Measurements from ENCODE around the gene COX18.
A peak's percentile ranks its signal among the peaks of the same experiment; 100 is the strongest.

The COX18 gene, protein sequence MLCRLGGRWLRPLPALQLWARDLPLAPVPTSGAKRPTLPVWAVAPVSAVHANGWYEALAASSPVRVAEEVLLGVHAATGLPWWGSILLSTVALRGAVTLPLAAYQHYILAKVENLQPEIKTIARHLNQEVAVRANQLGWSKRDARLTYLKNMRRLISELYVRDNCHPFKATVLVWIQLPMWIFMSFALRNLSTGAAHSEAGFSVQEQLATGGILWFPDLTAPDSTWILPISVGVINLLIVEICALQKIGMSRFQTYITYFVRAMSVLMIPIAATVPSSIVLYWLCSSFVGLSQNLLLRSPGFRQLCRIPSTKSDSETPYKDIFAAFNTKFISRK

DNA sequence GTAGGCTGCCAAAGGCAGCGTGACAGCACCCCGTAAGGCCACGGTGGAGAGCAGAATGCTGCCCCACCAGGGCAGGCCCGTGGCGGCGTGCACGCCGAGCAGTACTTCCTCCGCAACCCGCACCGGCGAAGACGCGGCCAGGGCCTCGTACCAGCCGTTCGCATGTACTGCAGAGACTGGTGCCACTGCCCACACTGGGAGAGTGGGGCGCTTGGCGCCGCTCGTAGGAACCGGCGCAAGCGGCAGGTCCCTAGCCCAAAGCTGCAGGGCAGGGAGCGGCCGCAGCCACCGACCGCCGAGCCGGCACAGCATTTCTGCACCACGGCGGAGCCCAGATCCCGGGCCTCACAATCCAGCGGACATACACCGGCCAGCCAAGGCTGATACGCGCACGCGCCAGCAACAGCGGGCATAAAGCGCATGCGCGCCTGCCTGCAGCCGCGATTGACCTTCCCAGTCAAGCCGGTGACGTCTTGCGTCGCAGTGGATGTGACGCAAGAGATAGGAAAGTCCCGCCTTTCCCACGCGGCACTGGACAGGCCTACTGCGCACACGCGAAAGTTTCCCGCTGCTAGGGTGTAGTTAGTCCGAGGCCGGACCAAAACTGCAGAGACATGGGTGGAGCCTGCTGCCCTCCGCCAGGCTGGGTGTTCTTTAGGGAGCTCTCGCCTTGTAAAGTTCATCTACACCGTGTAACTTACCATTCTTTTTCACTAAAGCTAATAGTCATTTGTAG is at the start of gene COX18:
TSS of gene COX18 (minus strand) at position 379 of the 736 bp plus-strand sequence. CDS start at position 312, 67 bp downstream.
- DNase-seq = peak; percentile 86 to 96 (median 90)

DNA sequence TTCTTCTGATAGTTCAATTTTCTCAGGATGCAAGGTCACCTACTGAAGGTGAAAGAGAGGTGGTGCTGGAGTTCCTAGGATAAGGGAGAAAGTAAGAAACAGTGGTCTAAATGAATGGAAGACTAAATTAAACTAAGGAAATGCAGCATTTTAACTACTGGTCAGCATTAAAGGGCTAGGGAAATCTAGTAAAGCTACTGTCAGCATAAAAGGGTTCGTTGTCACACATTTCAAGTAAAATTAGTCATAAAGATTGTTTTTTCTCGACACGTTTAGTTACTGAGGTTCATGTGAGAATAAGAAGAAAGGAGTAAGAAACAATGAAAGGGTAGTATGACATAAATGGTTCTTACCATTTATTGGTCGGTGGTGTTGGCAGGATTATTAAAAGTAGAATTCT is 40.0 kb upstream of the COX18 start:
- DNase-seq = no peak

DNA sequence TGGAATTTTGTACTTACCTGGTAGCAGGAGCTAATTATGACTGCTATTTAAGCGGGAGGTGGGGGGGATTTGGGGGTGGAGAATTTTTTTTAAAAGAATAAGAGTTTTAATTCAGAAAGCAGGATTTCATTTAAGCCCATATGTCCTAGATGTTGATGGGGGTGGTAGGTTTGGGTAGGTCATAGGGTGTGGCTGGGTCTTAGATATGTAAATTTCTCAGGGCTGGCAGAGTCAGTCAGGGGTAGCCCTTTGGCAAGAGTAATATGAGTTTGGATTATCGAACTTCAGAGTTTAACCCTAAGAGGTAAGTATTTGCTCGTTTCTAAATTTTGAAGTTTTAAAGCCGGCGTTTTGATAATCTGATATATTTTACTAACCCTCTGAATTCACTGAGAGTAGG is 35.2 kb upstream of the COX18 start:
- no peak for DNase-seq

DNA sequence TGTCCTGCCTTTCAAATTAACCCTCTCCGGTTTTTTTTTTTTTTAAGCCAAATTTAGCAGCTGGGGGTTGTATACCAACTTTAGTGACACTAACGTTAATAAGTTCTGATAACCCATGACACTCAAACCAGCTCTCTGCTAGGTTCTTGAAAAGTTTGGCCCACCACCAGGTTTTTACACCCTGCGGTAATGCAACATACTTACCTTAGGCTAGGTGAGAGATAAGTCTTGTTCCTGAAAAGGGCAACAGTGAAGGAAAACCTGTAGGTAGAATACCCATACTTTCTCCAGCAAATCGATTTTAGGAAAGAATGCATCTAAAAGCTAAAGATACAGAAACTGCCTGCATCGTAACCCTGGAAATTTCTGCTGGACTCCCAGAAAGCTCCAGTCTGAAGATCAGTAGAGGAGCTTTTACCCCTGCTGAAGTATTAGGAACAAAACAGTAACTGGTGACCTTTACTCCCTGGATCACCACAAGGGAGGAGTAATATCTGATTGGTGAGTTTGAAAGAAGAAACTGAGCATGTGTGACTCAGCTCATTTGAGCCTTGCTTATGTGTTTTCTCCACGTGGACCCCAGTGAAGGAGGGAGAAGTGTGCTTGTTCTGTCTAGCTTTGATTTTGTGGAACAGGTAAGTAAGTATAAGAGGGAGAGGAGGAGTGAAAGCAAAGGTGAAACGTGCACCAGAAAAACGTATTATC is 34.4 kb upstream of the COX18 start:
- no peak for DNase-seq

DNA sequence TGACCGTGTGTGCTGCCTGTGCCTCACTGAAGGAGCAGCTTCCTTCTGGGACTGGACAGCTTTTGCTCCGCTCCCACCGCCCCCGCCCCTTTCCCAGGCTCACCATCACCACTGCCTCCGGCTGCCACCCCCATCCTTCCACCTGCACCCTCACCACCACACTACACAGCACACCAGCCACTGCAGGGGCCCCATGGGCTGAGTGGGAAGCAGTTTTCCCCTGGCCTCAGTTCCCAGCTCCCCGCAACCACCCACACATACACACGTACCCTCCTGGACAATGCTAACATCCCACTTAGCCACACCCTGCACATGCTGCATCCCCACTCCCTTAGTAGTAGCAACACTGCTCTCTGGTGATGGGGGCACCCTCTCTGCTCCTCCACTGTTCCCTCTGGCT is 29.6 kb upstream of the COX18 start:
- no peak for DNase-seq

DNA sequence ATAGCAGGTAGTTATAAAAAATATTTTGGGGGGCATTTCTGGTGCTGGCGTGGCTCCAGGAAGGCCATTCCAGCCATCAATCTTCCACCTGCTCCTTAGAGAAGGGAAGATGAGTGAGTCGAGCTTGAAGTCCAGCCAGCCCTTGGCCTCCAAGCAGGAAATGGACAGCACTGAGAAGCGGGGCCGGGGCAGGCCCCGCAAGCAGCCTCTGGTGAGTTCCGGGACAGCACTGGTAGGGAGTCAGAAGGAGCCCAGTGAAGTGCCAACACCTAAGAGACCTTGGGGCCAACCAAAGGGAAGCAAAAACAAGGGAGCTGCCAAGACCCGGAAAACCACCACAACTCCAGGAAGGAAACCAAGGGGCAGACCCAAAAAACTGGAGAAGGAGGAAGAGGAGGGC is 29.2 kb upstream of the COX18 start:
- no peak for DNase-seq

DNA sequence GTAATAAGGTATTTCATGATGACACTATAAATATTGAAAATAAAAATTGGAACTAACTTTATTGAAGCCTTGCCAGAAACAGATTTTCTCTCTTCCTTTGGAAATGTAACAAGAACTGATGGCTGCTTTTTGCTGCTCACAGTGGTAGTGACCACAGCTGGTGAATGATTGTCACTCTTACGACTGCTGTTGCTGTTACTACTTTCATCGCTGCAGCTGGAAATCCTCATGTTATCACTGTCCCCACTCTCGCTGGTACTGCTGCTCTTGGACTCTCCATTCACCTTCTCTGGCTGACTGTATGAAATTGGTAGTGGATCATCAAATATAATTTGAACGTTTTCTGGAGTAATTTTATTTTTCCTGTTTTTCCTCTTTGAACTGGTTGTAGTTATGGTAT is 28.5 kb upstream of the COX18 start:
- DNase-seq = no peak

DNA sequence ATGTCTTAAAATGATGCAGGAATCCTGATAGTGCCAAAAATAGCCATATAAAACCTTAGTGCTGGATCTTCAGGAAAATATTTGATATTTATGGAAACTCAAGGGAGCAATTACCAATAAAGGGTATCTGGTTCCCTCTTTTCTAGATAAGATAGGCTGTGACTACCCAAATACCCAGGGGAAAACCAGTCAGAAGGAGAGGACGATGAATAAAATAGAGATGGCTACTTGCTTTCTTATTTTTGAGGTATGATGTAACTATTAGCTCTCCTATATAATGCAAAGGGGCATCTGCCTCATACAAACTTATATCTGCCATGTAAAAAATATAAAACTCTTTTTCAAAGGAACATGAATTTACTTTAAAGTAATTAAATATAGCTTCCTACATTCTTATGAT is 23.4 kb upstream of the COX18 start:
- no peak for DNase-seq

DNA sequence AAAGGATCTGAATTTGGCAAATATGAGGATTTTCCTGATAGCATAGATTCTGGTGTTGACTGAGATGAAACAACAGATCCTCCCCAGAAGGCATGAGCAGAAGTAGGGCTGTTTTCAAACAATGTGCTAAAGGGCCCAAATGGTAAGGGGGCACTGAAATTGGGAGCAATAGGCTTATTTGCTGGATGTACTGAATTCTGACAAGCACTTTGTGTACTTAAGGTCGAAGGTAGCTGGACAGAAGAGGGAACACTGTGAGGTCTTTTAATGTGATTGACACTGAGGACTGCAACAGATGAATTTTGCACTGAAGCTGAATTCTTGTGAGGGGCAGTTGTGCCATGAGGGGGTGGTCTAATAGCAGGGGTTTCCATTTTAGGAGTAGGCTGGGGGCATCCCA is 21.2 kb upstream of the COX18 start:
- DNase-seq = no peak

DNA sequence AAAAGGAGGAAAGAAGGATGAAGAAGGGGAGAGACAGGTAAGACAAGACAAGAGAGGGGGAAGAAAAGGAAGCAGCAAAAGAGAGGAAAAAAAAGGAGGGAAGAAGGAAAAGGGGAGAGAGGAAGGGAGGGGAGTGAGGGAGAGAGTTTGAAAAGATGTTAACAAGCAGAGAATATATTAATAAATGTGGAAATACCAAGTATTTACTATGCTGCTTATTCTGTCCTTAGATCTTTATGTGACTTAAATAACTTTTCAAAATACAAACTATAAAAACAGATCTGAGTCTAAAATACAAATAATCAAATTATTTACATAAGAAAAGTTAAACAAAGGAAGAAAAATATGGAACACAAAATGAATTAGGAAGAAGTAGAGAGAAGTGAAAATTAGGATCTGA is 18.4 kb upstream of the COX18 start:
- no peak for DNase-seq

DNA sequence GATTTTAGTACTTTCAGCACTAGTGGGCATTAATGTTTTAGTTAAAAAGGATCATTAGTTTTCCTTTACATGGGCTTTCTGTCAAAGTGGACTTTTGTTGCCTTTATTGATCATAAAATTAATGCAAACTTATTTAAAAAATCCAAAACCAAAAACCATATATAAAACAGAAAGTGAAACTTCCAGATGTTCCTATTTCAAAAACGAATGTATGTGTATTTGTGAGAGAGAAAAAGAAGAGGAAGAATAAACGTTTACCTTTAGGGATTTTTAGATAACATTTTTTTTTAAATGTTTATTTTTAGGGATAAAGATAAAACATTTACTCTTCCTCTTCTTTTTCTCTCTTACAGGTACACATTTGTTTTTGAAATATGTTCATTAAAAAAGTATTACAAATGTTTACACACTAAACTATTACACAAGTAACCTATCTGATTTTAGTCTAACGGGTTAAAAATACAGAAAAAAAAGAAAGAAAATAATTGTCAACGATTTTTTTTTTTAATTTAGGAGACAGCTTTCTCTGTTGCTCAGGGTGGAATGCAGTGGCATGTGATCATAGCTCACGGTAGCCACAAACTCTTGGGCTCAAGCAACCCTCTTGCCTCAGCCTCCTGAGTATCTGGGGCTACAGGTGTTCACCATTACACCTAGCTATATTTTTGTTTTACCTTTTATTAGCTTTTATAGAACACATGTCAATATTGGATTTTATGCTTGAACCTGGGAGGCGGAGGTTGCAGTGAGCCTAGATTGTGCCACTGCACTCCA is 16.8 kb upstream of the COX18 start:
- peak in 1 of 6 experiments; percentile 16 for DNase-seq

DNA sequence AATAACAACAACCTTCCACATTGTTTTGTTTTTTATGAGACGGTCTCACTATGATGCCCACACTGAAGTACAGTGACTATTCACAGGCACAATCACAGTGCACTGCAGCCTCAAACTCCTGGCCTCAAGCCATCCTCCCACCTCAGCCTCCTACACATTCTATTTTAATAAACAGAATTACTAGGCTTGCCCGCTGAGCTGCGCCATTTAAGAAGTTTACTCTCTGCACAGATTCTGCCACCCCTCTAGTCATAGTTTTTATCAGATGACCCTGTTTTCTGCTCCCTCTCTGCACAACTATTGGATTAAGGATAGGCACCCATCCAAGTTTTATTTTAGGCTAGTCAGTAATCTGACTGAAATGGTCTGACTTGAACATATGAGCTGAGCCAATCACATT is 11.3 kb upstream of the COX18 start:
- no peak for DNase-seq

DNA sequence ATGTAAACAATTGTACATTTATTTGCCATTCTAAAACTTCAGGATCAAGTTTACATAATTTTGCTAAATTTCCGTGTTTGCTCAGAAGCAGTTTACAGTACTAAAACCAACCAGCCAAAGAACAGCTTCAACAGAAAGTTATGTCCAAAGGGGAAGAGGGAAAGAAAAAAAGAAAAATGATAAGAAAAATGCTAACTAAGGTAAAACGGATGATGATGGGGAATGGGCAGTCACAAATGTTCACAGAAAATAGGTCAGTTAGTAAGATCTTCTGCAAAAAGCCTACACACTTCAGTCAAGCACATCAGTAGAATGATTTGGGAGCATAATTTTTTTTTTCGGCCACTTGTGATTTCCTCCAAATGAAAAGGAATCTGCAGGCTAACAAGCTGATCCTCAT is 6.3 kb upstream of the COX18 start:
- no peak for DNase-seq

DNA sequence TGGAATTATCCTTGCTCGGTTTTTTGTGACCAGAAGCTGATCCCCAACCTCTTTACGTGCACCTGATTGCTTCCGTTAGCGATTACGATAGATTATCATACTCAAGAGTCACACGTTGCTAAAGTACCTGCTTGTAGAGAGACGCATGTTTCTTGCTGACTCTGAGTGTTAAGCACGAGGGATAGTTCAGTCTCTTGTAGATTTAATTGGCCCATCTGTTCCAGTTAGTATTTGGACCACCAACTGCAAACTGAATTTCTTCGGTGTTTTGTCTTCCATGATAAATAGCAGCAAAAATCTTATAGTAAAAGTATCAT is 516 bp upstream of the COX18 start:
- no peak for DNase-seq

DNA sequence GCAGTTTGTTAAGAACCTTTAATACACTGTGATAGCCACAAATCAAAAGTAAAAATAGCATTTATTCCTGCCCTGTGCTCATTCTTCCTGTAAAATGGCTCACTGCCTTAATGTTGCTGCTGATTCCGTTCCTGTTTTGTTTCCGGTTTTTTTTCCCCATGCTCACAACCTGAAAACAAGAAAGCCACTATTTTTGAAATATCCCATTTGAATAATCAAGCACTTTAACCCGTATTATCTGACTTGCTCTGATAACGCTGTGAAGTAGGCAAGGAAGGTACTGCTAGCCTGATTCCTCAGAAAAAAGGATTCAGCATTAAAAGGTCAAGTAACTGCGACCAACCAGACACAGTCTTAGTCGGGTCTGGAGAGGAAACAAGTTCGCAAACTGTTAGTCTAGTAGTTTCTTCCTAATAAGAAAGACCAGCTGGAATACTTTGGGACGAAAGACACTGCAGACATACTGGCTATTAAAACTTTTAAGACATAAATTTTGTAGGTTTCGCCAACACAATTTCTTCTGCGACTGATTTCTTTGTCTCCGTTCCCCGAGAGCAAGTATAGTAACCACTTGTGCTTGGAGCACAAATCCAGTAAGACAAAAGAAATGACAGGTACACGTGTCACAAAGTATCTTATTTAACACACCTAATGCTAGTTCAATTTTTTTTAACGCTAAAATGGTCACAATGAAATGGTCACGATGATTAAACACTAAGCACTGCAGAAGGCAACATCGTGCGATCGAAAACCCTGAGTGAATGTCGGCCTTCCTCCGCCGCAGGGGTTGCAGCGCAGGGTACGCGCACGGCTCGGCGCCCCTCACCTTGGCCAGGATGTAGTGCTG is 802 bp downstream of the COX18 start:
- DNase-seq = peak in 3 of 6 experiments; percentile 21 to 70 (median 48)

DNA sequence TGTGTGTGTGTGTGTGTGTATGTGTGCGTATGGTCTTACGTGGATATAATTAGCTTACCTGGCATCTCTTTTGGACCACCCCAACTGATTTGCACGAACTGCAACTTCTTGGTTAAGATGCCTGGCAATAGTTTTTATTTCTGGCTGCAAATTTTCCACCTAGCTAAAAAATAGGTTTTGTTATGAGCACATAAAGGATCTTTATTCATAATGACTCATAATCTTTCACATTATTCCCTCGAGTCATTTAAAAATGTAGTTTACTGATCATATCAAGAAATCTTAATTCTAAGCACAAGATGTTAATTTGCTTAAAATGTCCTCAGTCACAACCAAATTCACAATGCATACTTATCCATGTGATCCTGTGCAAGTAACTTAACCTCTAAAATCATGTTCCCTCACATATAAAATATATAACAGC is 1.5 kb downstream of the COX18 start:
- DNase-seq = no peak

DNA sequence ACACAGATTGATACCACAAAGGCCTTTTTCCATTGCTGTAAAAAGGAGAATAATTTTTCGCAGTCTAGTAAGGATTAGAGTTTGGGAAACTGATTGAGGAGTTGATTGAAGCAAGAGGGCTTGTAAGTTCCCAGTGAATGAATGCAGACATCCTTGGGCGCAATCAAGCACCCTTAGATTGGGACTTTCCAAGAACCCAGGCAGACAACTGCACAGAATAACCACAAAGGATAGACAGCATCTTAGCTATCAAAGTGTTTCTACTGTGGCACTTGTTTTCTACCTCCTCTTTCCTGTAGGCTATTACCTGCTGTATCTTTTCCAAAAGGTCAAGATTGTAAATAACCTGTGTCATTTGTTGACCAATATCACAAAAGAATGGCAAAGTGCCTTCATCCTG is 2.6 kb downstream of the COX18 start:
- DNase-seq = peak in 4 of 6 experiments; percentile 8 to 31 (median 20)

DNA sequence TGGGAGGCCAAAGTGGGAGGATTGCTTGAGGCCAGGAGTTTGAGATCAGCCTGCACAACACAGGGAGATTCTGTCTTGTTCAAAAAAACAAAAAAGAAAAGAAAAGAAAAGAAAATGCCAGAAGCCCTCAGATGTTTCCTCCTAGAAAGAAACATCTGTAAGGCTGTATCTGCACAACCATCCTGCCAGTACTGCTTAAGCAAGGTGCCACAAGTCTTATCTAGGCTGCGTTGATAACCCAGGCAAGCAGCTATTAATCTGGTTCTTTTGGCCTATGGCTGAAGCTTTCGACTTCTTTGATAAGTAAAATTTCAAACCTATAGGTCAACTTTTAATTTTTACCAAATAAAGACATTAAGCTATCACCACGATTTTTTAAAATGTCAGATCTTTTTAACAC is 3.1 kb downstream of the COX18 start:
- no peak for DNase-seq

DNA sequence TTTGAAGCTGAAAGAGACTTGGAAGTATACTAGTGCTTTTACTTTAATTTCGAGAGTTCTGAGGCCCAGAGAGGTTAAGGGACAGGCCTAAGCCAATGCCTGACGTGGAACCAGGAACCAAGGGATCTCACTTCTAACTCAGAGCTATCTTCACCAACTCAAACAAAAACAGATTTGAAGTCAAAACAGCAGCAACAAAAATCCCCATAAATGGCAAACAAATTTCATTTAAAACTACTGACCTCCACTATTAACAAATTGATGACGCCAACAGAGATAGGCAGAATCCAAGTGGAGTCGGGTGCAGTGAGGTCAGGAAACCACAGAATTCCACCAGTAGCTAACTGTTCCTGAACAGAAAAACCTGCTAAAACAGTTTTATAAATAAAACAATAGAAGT is 5.0 kb downstream of the COX18 start:
- DNase-seq = no peak

DNA sequence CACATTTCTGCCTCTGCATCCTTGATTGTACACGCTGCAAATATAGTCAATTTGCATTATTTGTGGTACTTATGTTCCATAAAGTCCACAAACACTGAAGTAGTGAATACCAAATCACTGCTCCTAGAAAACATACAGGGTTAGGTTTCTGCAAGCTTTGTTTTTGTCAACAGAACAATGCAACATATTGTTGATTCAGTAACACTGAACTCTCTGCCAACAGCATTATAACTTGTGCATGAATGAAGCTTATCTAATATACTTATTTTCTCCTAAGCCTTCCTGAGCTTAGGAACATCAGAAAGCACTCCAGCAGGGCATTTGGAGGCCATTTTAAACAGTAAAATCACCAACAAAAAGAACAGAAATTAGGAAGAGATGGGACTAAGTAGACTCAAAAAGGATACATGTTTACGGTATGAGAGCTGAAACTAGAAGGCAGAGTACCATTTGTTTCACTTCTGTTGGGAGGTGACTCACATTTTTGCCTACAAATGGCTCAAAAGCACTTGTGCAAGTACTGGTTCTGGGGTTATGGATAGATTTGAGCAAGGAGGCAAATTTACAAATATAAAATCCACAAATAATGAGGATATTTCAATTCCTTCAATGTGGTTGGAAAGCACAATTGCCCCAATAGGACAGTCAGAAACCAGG is 14.1 kb downstream of the COX18 start:
- no peak for DNase-seq

DNA sequence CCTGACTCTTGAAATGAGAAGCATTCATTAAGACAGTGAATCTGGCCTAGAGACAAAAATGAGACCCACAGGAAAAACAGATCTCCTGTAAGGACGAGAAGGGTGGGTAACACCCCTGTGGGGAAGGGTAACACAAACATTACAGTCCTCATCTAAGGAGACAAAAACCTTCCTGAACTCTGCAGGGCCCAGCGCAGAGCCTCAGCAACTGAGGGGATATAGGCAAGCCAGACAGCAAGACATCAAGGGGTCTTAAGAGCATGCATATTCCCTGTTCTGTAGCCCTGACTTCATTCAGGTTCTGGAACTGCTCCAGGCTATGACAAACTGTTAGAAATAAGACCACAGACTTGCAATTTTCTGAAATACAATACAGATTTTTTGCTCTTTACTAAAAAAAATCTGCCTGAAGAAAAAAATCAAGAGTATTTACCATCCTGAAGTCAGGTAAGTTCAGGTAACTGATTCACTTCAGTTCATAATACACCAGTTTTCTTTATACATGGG is 15.5 kb downstream of the COX18 start:
- no peak for DNase-seq

DNA sequence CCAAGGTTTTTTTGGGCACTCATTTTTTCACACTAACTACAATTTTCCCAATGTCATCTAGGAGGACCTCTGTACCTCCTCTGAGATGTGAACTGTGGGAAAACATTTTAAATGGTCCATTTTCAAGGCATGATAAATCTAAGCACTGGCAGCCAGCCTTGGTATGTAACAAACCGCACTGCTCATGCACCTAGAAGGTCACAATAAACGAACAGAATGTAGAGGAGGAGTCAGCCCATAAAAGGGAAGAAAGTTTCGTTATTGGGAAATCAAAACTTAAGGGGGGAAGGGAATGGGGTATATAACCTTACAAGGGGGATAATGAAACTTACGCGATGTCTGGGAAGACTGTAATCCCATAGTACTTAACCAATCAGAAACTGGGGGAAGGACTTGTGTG is 16.4 kb downstream of the COX18 start:
- DNase-seq = no peak

Measured in stimulated activated naive CD4-positive, alpha-beta T cell (primary cell).